ENCODE results near the gene TAS1R3. TPM values are rescaled to one million over a fixed set of nuclear protein-coding genes. Genes with fewer than 3 reads are reported as not detected.

The TAS1R3 gene
- total RNA-seq, 1 experiment from 2014 or later: 0.22 TPM

DNA sequence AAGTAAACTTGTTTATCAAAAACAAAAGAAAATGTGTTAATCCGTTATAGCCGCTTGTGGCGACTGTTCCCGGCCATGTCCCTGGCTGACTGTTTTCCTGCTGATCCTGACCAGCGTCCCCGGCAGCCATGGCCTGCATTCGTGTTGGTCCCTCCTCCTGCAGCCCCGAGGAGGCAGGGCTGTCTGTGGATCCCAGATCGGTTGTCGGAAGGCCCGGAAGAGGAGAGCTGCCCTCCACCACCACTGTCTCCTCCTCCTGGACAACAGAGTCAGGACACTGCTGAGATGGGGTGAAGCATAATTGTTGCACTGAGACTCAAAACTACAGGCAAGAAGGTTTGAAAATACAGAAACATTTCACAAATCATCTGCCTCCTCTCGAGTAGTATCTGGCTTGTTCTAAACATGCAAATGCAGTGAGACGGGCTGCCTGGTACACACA, 30.9 kb downstream of the TAS1R3 start (continued):
- TF ChIP-seq, protein P1, sequence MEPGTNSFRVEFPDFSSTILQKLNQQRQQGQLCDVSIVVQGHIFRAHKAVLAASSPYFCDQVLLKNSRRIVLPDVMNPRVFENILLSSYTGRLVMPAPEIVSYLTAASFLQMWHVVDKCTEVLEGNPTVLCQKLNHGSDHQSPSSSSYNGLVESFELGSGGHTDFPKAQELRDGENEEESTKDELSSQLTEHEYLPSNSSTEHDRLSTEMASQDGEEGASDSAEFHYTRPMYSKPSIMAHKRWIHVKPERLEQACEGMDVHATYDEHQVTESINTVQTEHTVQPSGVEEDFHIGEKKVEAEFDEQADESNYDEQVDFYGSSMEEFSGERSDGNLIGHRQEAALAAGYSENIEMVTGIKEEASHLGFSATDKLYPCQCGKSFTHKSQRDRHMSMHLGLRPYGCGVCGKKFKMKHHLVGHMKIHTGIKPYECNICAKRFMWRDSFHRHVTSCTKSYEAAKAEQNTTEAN (CRISPR knock-in tag; IDR thresholded peaks at IDR 0.05): no peak
- TF ChIP-seq ZNF396 (CRISPR knock-in tag; IDR thresholded peaks at IDR 0.05; ENCODE audit: borderline replicate concordance): no peak

DNA sequence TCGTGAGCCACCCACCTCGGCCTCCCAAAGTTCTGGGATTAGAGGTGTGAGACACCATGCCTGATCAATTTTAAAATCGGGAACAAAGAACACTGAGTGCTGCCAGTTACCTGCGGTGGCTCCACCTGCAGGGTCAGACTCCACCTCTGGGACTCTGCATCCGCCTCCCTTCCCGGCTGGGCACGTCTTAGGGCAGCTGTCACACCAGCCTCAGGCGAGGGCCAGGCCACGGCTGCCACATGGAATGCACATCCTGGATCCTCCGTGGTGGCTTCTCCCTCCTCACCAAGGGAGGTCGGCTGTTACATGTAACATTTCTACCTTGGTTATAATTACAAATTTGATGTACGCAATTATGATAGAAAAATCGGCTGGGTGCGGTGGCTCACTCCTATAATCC, 33.2 kb downstream of the TAS1R3 start:
- ChIA-PET CTCF (no interaction called here), POLR2A (no interaction called here)
- no peak overlapping the region for H3K4me3 Mint-ChIP-seq
- no peaks in the 10 kb centered on the region for H3K36me3 Mint-ChIP-seq
- ATAC-seq: peak; percentile 33
- no peak for DNase-seq (ENCODE audit: low spot score)
- no peaks in the 10 kb centered on the region for H3K9me3 Mint-ChIP-seq
- H3K27ac Mint-ChIP-seq: no peak overlapping the region
- H3K4me1 Mint-ChIP-seq: peaks cover 14% of the 10 kb centered on the region
- peaks cover 36% of the 10 kb centered on the region for H3K27me3 Mint-ChIP-seq (ENCODE audit: low read depth)
- no peak for TF ChIP-seq NR1H2 (CRISPR knock-in tag; IDR thresholded peaks at IDR 0.05)
- TF ChIP-seq ZNF121 (CRISPR knock-in tag; IDR thresholded peaks at IDR 0.05): no peak
- TF ChIP-seq FOXK1 (CRISPR knock-in tag; IDR thresholded peaks at IDR 0.05): no peak
- no peak for TF ChIP-seq JUN (CRISPR knock-in tag; IDR thresholded peaks at IDR 0.05)
- TF ChIP-seq, protein P2, sequence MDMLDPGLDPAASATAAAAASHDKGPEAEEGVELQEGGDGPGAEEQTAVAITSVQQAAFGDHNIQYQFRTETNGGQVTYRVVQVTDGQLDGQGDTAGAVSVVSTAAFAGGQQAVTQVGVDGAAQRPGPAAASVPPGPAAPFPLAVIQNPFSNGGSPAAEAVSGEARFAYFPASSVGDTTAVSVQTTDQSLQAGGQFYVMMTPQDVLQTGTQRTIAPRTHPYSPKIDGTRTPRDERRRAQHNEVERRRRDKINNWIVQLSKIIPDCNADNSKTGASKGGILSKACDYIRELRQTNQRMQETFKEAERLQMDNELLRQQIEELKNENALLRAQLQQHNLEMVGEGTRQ (CRISPR knock-in tag; IDR thresholded peaks at IDR 0.05): no peak
- TF ChIP-seq, protein P3, sequence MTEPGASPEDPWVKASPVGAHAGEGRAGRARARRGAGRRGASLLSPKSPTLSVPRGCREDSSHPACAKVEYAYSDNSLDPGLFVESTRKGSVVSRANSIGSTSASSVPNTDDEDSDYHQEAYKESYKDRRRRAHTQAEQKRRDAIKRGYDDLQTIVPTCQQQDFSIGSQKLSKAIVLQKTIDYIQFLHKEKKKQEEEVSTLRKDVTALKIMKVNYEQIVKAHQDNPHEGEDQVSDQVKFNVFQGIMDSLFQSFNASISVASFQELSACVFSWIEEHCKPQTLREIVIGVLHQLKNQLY (CRISPR knock-in tag; IDR thresholded peaks at IDR 0.05): no peak
- TF ChIP-seq ZNF423 (CRISPR knock-in tag; IDR thresholded peaks at IDR 0.05): no peak
- TF ChIP-seq, protein P4, sequence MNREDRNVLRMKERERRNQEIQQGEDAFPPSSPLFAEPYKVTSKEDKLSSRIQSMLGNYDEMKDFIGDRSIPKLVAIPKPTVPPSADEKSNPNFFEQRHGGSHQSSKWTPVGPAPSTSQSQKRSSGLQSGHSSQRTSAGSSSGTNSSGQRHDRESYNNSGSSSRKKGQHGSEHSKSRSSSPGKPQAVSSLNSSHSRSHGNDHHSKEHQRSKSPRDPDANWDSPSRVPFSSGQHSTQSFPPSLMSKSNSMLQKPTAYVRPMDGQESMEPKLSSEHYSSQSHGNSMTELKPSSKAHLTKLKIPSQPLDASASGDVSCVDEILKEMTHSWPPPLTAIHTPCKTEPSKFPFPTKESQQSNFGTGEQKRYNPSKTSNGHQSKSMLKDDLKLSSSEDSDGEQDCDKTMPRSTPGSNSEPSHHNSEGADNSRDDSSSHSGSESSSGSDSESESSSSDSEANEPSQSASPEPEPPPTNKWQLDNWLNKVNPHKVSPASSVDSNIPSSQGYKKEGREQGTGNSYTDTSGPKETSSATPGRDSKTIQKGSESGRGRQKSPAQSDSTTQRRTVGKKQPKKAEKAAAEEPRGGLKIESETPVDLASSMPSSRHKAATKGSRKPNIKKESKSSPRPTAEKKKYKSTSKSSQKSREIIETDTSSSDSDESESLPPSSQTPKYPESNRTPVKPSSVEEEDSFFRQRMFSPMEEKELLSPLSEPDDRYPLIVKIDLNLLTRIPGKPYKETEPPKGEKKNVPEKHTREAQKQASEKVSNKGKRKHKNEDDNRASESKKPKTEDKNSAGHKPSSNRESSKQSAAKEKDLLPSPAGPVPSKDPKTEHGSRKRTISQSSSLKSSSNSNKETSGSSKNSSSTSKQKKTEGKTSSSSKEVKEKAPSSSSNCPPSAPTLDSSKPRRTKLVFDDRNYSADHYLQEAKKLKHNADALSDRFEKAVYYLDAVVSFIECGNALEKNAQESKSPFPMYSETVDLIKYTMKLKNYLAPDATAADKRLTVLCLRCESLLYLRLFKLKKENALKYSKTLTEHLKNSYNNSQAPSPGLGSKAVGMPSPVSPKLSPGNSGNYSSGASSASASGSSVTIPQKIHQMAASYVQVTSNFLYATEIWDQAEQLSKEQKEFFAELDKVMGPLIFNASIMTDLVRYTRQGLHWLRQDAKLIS (CRISPR knock-in tag; IDR thresholded peaks at IDR 0.05; ENCODE audit: borderline replicate concordance): no peak
- no peak for TF ChIP-seq GABPB1 (CRISPR knock-in tag; IDR thresholded peaks at IDR 0.05)
- no peak for TF ChIP-seq CBFB (CRISPR knock-in tag; IDR thresholded peaks at IDR 0.05; ENCODE audit: low read depth)
- TF ChIP-seq, protein P5, sequence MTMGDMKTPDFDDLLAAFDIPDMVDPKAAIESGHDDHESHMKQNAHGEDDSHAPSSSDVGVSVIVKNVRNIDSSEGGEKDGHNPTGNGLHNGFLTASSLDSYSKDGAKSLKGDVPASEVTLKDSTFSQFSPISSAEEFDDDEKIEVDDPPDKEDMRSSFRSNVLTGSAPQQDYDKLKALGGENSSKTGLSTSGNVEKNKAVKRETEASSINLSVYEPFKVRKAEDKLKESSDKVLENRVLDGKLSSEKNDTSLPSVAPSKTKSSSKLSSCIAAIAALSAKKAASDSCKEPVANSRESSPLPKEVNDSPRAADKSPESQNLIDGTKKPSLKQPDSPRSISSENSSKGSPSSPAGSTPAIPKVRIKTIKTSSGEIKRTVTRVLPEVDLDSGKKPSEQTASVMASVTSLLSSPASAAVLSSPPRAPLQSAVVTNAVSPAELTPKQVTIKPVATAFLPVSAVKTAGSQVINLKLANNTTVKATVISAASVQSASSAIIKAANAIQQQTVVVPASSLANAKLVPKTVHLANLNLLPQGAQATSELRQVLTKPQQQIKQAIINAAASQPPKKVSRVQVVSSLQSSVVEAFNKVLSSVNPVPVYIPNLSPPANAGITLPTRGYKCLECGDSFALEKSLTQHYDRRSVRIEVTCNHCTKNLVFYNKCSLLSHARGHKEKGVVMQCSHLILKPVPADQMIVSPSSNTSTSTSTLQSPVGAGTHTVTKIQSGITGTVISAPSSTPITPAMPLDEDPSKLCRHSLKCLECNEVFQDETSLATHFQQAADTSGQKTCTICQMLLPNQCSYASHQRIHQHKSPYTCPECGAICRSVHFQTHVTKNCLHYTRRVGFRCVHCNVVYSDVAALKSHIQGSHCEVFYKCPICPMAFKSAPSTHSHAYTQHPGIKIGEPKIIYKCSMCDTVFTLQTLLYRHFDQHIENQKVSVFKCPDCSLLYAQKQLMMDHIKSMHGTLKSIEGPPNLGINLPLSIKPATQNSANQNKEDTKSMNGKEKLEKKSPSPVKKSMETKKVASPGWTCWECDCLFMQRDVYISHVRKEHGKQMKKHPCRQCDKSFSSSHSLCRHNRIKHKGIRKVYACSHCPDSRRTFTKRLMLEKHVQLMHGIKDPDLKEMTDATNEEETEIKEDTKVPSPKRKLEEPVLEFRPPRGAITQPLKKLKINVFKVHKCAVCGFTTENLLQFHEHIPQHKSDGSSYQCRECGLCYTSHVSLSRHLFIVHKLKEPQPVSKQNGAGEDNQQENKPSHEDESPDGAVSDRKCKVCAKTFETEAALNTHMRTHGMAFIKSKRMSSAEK (CRISPR knock-in tag; IDR thresholded peaks at IDR 0.05; ENCODE audit: borderline replicate concordance): no peak
- TF ChIP-seq ZNF232 (CRISPR knock-in tag; IDR thresholded peaks at IDR 0.05): no peak
- TF ChIP-seq, protein P6, sequence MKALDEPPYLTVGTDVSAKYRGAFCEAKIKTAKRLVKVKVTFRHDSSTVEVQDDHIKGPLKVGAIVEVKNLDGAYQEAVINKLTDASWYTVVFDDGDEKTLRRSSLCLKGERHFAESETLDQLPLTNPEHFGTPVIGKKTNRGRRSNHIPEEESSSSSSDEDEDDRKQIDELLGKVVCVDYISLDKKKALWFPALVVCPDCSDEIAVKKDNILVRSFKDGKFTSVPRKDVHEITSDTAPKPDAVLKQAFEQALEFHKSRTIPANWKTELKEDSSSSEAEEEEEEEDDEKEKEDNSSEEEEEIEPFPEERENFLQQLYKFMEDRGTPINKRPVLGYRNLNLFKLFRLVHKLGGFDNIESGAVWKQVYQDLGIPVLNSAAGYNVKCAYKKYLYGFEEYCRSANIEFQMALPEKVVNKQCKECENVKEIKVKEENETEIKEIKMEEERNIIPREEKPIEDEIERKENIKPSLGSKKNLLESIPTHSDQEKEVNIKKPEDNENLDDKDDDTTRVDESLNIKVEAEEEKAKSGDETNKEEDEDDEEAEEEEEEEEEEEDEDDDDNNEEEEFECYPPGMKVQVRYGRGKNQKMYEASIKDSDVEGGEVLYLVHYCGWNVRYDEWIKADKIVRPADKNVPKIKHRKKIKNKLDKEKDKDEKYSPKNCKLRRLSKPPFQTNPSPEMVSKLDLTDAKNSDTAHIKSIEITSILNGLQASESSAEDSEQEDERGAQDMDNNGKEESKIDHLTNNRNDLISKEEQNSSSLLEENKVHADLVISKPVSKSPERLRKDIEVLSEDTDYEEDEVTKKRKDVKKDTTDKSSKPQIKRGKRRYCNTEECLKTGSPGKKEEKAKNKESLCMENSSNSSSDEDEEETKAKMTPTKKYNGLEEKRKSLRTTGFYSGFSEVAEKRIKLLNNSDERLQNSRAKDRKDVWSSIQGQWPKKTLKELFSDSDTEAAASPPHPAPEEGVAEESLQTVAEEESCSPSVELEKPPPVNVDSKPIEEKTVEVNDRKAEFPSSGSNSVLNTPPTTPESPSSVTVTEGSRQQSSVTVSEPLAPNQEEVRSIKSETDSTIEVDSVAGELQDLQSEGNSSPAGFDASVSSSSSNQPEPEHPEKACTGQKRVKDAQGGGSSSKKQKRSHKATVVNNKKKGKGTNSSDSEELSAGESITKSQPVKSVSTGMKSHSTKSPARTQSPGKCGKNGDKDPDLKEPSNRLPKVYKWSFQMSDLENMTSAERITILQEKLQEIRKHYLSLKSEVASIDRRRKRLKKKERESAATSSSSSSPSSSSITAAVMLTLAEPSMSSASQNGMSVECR (CRISPR knock-in tag; IDR thresholded peaks at IDR 0.05; ENCODE audit: borderline replicate concordance): no peak
- TF ChIP-seq, protein P7, sequence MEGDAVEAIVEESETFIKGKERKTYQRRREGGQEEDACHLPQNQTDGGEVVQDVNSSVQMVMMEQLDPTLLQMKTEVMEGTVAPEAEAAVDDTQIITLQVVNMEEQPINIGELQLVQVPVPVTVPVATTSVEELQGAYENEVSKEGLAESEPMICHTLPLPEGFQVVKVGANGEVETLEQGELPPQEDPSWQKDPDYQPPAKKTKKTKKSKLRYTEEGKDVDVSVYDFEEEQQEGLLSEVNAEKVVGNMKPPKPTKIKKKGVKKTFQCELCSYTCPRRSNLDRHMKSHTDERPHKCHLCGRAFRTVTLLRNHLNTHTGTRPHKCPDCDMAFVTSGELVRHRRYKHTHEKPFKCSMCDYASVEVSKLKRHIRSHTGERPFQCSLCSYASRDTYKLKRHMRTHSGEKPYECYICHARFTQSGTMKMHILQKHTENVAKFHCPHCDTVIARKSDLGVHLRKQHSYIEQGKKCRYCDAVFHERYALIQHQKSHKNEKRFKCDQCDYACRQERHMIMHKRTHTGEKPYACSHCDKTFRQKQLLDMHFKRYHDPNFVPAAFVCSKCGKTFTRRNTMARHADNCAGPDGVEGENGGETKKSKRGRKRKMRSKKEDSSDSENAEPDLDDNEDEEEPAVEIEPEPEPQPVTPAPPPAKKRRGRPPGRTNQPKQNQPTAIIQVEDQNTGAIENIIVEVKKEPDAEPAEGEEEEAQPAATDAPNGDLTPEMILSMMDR (IDR thresholded peaks at IDR 0.05): no peak
- TF ChIP-seq FOXJ3 (CRISPR knock-in tag; IDR thresholded peaks at IDR 0.05; ENCODE audit: borderline replicate concordance): no peak
- TF ChIP-seq, protein P8, sequence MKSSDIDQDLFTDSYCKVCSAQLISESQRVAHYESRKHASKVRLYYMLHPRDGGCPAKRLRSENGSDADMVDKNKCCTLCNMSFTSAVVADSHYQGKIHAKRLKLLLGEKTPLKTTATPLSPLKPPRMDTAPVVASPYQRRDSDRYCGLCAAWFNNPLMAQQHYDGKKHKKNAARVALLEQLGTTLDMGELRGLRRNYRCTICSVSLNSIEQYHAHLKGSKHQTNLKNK (CRISPR knock-in tag; IDR thresholded peaks at IDR 0.05): no peak

Measured in WTC11 (cell line).